GM12891 (cell line): Measurements from ENCODE around the gene ACTL7B.

Source experiments
- PAX5 ChIP-seq: IDR thresholded peaks from 2 replicates; pipeline ENCODE4 v1.6.1; 2011; ENCODE audit warnings: low read length, moderate library complexity, mild to moderate bottlenecking; ENCODE audit not compliant: insufficient read depth, severe bottlenecking
- POLR2A ChIP-seq: IDR thresholded peaks from 2 replicates; pipeline ENCODE4 v1.6.1; 2011; ENCODE audit warnings: low read depth, low read length, control low read depth
- POLR2AphosphoS5 ChIP-seq: IDR thresholded peaks from 2 replicates; pipeline ENCODE4 v1.6.1; 2011; ENCODE audit warnings: low read depth, low read length, control low read depth
- POU2F2 ChIP-seq: IDR thresholded peaks from 2 replicates; pipeline ENCODE4 v1.6.1; 2011; ENCODE audit warnings: low read depth, mild to moderate bottlenecking, control low read depth, low read length, moderate library complexity
- SPI1 ChIP-seq: IDR thresholded peaks from 2 replicates; pipeline ENCODE4 v1.6.1; 2011; ENCODE audit warnings: low read depth, low read length, control low read depth
- TAF1 ChIP-seq: IDR thresholded peaks from 2 replicates; pipeline ENCODE4 v1.6.1; 2011; ENCODE audit warnings: low read depth, low read length, control low read depth

- TF ChIP-seq POLR2AphosphoS5 = 0 out of 2 replicates have a peak, but pooled peaks have one; percentile 33
- TF ChIP-seq POLR2A = no peak
- no peak for TF ChIP-seq TAF1
- TF ChIP-seq SPI1 = 0 out of 2 replicates have a peak, but pooled peaks have one; percentile 10
- TF ChIP-seq PAX5 = no peak
- TF ChIP-seq POU2F2 = peak; percentile 79
Measured at GRCh38 chr9:108885643-108886348, 30.0 kb upstream of the ACTL7B start.
